Loucy (cell line): ENCODE measurements around the gene DAD1.

Source experiments
- H2AFZ ChIP-seq: fragments of 200-600 bp; sonication (generic); 2 replicates; pipeline ENCODE4 v1.6.0; 2016; ENCODE audit warnings: antibody characterized with exemption, mild to moderate bottlenecking, low read length, moderate library complexity
- H3F3A ChIP-seq: fragments of 200-600 bp; 2 replicates; pipeline ENCODE4 v1.6.0; 2016; ENCODE audit warnings: antibody characterized with exemption, low read depth, mild to moderate bottlenecking
- H3K27me3 ChIP-seq: fragments of 200-600 bp; sonication (generic); 2 replicates; pipeline ENCODE4 v1.6.1; 2014; ENCODE audit warnings: low read length, mild to moderate bottlenecking; ENCODE audit not compliant: insufficient read depth, poor library complexity, severe bottlenecking
- H3K36me3 ChIP-seq: fragments of 200-600 bp; sonication (generic); 2 replicates; pipeline ENCODE4 v1.6.1; 2016; ENCODE audit warnings: low read length; ENCODE audit not compliant: insufficient read depth
- H3K4me1 ChIP-seq: fragments of 200-600 bp; sonication (generic); 2 replicates; pipeline ENCODE4 v1.5.1; 2014; ENCODE audit warnings: low read length, mild to moderate bottlenecking; ENCODE audit not compliant: insufficient read depth, poor library complexity, severe bottlenecking
- H3K4me2 ChIP-seq: fragments of 200-600 bp; sonication (generic); 2 replicates; pipeline ENCODE4 v1.6.0; 2014; ENCODE audit warnings: antibody characterized with exemption, low read length, low read depth, mild to moderate bottlenecking; ENCODE audit not compliant: poor library complexity, severe bottlenecking
- H3K4me3 ChIP-seq: fragments of 200-600 bp; sonication (generic); 2 replicates; pipeline ENCODE4 v1.5.1; 2014; ENCODE audit warnings: low read length, mild to moderate bottlenecking, mixed read lengths; ENCODE audit not compliant: poor library complexity, severe bottlenecking
- H3K79me2 ChIP-seq: fragments of 200-600 bp; sonication (generic); 2 replicates; pipeline ENCODE4 v1.6.1; 2014; ENCODE audit warnings: low read length; ENCODE audit not compliant: insufficient read depth
- H3K9ac ChIP-seq: fragments of 200-600 bp; sonication (generic); 2 replicates; pipeline ENCODE4 v1.6.0; 2014; ENCODE audit warnings: mild to moderate bottlenecking, low read depth, low read length, moderate library complexity; ENCODE audit not compliant: poor library complexity, severe bottlenecking
- H3K9me2 ChIP-seq: fragments of 200-600 bp; sonication (generic); replicated peaks from 2 replicates; pipeline ENCODE4 v1.6.1; 2016; ENCODE audit warnings: low read depth, low read length, mixed read lengths
- H3K9me3 ChIP-seq: fragments of 200-600 bp; sonication (generic); 2 replicates; pipeline ENCODE4 v1.6.1; 2014; ENCODE audit warnings: mild to moderate bottlenecking, antibody characterized with exemption, low read length, low read depth; ENCODE audit not compliant: insufficient read depth
- H4K20me1 ChIP-seq: fragments of 200-600 bp; sonication (generic); 2 replicates; pipeline ENCODE4 v1.6.0; 2014; ENCODE audit warnings: antibody characterized with exemption, low read length, mild to moderate bottlenecking; ENCODE audit not compliant: insufficient read depth, poor library complexity, severe bottlenecking
- CTCF ChIP-seq: fragments of 200-600 bp; sonication (generic); conservative IDR thresholded peaks from 2 replicates; pipeline ENCODE4 v1.5.1; 2014; ENCODE audit warnings: mild to moderate bottlenecking, antibody characterized with exemption, low read length
- EZH2phosphoT487 ChIP-seq: fragments of 200-600 bp; IDR thresholded peaks from 2 replicates; pipeline ENCODE4 v1.6.1; 2018; ENCODE audit warnings: antibody characterized with exemption, mild to moderate bottlenecking, moderate library complexity, borderline replicate concordance

Gene DAD1

GRCh38 chr14:22542360-22542759 lies 46.7 kb downstream of the DAD1 start:
- Histone ChIP-seq H3K4me1 (peaks cover 29% of the 10 kb centered on the region), H3K9me2 (no peaks in the 10 kb centered on the region), H3K4me2 (no peak overlapping the region), H3F3A (no peaks in the 10 kb centered on the region), H4K20me1 (peaks cover 13% of the 10 kb centered on the region), H3K4me3 (no peak overlapping the region), H3K79me2 (peaks cover 95% of the 10 kb centered on the region), H3K27me3 (no peaks in the 10 kb centered on the region), H3K36me3 (peaks cover 82% of the 10 kb centered on the region), H3K9me3 (no peaks in the 10 kb centered on the region), H3K9ac (no peak overlapping the region), H2AFZ (no peak overlapping the region)
- no peak for TF ChIP-seq CTCF
- no peak for TF ChIP-seq EZH2phosphoT487

GRCh38 chr14:22541721-22542120 lies 47.3 kb downstream of the DAD1 start:
- H3K4me1 ChIP-seq = peaks cover 35% of the 10 kb centered on the region
- H3K4me2 ChIP-seq = no peak overlapping the region
- peaks cover 16% of the 10 kb centered on the region for H4K20me1 ChIP-seq
- no peaks in the 10 kb centered on the region for H3K9me2 ChIP-seq
- H3K9me3 ChIP-seq = no peaks in the 10 kb centered on the region
- no peaks in the 10 kb centered on the region for H3K27me3 ChIP-seq
- no peak for TF ChIP-seq EZH2phosphoT487
- no peak for TF ChIP-seq CTCF
- no peaks in the 10 kb centered on the region for H3F3A ChIP-seq
- peaks cover 95% of the 10 kb centered on the region for H3K79me2 ChIP-seq
- H2AFZ ChIP-seq = no peak overlapping the region
- H3K4me3 ChIP-seq = no peak overlapping the region
- no peak overlapping the region for H3K9ac ChIP-seq
- H3K36me3 ChIP-seq = peaks cover 79% of the 10 kb centered on the region

- no peaks in the 10 kb centered on the region for H3K9me2 ChIP-seq
- no peak overlapping the region for H3K9ac ChIP-seq
- no peak overlapping the region for H3K4me3 ChIP-seq
- no peaks in the 10 kb centered on the region for H3K9me3 ChIP-seq
- H3K4me1 ChIP-seq = peaks cover 44% of the 10 kb centered on the region
- no peak overlapping the region for H2AFZ ChIP-seq
- no peaks in the 10 kb centered on the region for H3K27me3 ChIP-seq
- no peaks in the 10 kb centered on the region for H3F3A ChIP-seq
- no peak overlapping the region for H3K4me2 ChIP-seq
- H3K79me2 ChIP-seq = peaks cover 95% of the 10 kb centered on the region
- peaks cover 72% of the 10 kb centered on the region for H3K36me3 ChIP-seq
- TF ChIP-seq EZH2phosphoT487 = no peak
- no peak for TF ChIP-seq CTCF
- H4K20me1 ChIP-seq = peaks cover 19% of the 10 kb centered on the region
These were observed 48.1 kb downstream of the DAD1 start for GRCh38 chr14:22540811-22541360.
